Large intestine (tissue), 3 donors: ENCODE measurements around the gene CHMP6. TPM values are rescaled to one million over a fixed set of nuclear protein-coding genes. Genes with fewer than 3 reads are reported as not detected.

Experiments used
- DNase-seq, 2 donors: peaks; one replicate each; pipeline versions ENCODE4 v3.0.0 to v3.0.0-alpha.2; 2013
- H3K27ac ChIP-seq: one replicate; pipeline ENCODE4 v1.5.1; 2013; ENCODE audit warnings: low read length
- H3K27me3 ChIP-seq: 2 replicates; pipeline ENCODE4 v1.6.1; 2013; ENCODE audit warnings: low read length; ENCODE audit not compliant: control insufficient read depth, insufficient read depth
- H3K36me3 ChIP-seq: 2 replicates; pipeline ENCODE4 v1.6.1; 2013; ENCODE audit warnings: low read length; ENCODE audit not compliant: control insufficient read depth, insufficient read depth
- H3K4me1 ChIP-seq: one replicate; pipeline ENCODE4 v1.6.1; 2013; ENCODE audit warnings: low read length; ENCODE audit not compliant: control insufficient read depth, insufficient read depth
- H3K4me3 ChIP-seq: one replicate; pipeline ENCODE4 v1.5.1; 2013; ENCODE audit warnings: low read length
- H3K9me3 ChIP-seq: one replicate; pipeline ENCODE4 v1.6.1; 2013; ENCODE audit warnings: mild to moderate bottlenecking, low read depth, low read length, moderate library complexity; ENCODE audit not compliant: control insufficient read depth
- WGBS: methylation state at CpG from one replicate; pipeline ENCODE4 v1.1.5; 2013; ENCODE audit warnings: low lambda C conversion rate; ENCODE audit not compliant: insufficient coverage; 5-methylcytosine and 5-hydroxymethylcytosine counted together
- polyA plus RNA-seq: library from polyadenylated mRNA; unstranded; fragments of 120-200 nt; gene quantifications from one replicate; pipeline ENCODE4 v1.2.1, GENCODE V29; 2013

The CHMP6 gene
- polyA plus RNA-seq, 1 donor: 20.4 TPM

DNA sequence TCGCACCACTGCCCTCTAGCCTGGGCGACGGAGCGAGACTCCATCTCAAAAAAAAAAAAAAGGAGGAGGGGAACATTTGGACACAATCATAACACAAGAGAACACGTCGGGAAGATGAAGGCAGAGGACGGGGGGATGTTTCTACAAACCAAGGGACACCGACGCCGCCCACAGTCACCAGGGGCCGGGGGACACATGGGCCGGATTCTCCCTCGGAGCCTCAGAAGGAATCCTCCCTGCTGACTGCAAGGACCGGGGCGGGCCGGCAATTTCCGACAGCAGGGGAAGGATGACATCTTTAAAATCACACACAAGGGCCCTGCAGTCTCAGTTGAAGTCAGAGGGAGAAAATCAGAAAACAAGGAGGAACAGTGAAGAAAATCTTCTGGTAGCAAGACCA is 8.1 kb upstream of the CHMP6 start:
- no peak overlapping the region for H3K4me3 ChIP-seq
- WGBS: no CpG with 5 or more reads among the region's 17 CpGs

GRCh38 chr17:80984749-80985148 is 6.9 kb upstream of the CHMP6 start:
- no peak for DNase-seq
- H3K4me1 ChIP-seq: peaks cover 11% of the 10 kb centered on the region
- H3K36me3 ChIP-seq: no peaks in the 10 kb centered on the region
- peaks cover 29% of the 10 kb centered on the region for H3K27me3 ChIP-seq
- no peak overlapping the region for H3K27ac ChIP-seq
- WGBS: no CpG with 5 or more reads among the region's 7 CpGs
- H3K9me3 ChIP-seq: no peaks in the 10 kb centered on the region
- H3K4me3 ChIP-seq: no peak overlapping the region

More for the DNA sequence above, 8.1 kb upstream of the CHMP6 start:
- Histone ChIP-seq H3K36me3 (no peaks in the 10 kb centered on the region), H3K9me3 (no peaks in the 10 kb centered on the region), H3K4me1 (peaks cover 3% of the 10 kb centered on the region), H3K27ac (no peak overlapping the region), H3K27me3 (peaks cover 29% of the 10 kb centered on the region)
- DNase-seq: no peak

- H3K9me3 ChIP-seq: no peaks in the 10 kb centered on the region
- no peak overlapping the region for H3K4me3 ChIP-seq
- no peak for DNase-seq
- no peaks in the 10 kb centered on the region for H3K36me3 ChIP-seq
- H3K27me3 ChIP-seq: peaks cover 20% of the 10 kb centered on the region
- H3K4me1 ChIP-seq: peaks cover 8% of the 10 kb centered on the region
- no CpG with 5 or more reads among the region's 7 CpGs for WGBS
- H3K27ac ChIP-seq: no peak overlapping the region
Observed at GRCh38 chr17:80986046-80986445, 5.6 kb upstream of the CHMP6 start.

DNA sequence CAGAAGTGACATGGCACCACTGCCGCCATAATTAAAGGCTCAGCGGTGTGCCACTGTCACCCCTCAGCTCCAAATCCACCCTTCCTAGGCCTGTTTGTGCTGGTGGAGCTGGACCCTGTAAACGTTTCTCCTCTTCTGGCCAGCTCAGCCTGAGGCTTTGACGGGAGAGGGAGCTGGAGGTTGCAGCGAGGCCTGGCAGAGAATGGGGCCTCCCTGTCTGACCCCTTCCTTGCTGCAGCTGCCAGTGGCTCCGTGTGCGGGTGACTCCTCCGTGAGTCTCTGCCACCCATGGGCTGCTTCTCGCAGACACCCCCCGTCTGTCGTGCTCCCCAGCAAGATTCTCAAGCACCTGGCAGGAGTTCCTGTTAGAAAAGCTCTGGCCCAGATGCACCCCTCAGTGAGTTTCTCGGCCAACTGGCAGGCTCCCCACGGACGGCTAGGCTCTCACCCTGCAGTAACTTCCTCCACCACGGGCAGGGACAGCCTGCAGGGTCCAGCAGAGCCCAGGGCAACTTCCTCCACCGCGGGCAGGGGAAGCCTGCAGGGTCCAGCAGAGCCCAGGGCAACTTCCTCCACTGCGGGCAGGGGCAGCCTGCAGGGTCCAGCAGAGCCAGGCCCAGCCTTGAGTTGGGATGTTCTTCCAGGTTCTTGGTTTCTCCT is 4.7 kb upstream of the CHMP6 start:
- H3K4me3 ChIP-seq: no peak overlapping the region
- WGBS: no CpG with 5 or more reads among the region's 18 CpGs
- no peak for DNase-seq
- H3K27me3 ChIP-seq: peaks cover 14% of the 10 kb centered on the region
- peaks cover 12% of the 10 kb centered on the region for H3K4me1 ChIP-seq
- no peaks in the 10 kb centered on the region for H3K36me3 ChIP-seq
- no peak overlapping the region for H3K27ac ChIP-seq
- no peaks in the 10 kb centered on the region for H3K9me3 ChIP-seq

DNA sequence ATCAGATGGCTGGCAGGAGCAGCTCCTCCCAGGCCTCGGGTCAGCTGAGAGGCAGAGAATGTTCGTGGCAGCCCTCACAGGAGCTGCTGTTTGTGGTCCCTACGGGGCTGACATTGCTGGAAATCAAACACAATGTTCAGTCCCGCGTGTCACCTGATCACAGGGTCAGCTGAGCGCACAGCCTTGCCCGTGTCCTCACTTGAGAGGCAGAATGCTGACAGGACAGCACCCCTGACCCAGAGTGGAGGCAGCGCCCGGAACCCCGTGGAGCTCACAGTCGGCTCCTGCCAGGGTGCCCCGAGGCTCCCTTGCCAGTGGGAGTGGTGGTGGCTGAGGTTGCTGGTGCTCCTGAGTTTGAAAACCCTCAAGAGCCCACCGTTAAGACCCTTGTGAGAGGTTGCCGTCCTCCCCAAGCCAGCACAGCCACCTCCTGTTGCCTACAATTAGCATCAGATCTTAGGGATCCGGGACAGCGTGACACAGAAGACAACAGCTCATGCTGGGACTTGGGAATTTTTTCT is 3.6 kb upstream of the CHMP6 start:
- Histone ChIP-seq H3K27ac (no peak overlapping the region), H3K36me3 (no peaks in the 10 kb centered on the region)

GRCh38 chr17:80989586-80989913 is 2.1 kb upstream of the CHMP6 start:
- H3K4me3 ChIP-seq: no peak overlapping the region
- H3K4me1 ChIP-seq: peaks cover 23% of the 10 kb centered on the region
- H3K27ac ChIP-seq: no peak overlapping the region
- WGBS: no CpG with 5 or more reads among the region's 11 CpGs
- no peaks in the 10 kb centered on the region for H3K9me3 ChIP-seq
- peaks cover 5% of the 10 kb centered on the region for H3K27me3 ChIP-seq
- no peak for DNase-seq
- no peaks in the 10 kb centered on the region for H3K36me3 ChIP-seq

More for the DNA sequence above, 3.6 kb upstream of the CHMP6 start:
- H3K9me3 ChIP-seq: no peaks in the 10 kb centered on the region
- peaks cover 17% of the 10 kb centered on the region for H3K4me1 ChIP-seq
- no CpG with 5 or more reads among the region's 16 CpGs for WGBS
- DNase-seq: no peak
- no peak overlapping the region for H3K4me3 ChIP-seq
- peaks cover 7% of the 10 kb centered on the region for H3K27me3 ChIP-seq

DNA sequence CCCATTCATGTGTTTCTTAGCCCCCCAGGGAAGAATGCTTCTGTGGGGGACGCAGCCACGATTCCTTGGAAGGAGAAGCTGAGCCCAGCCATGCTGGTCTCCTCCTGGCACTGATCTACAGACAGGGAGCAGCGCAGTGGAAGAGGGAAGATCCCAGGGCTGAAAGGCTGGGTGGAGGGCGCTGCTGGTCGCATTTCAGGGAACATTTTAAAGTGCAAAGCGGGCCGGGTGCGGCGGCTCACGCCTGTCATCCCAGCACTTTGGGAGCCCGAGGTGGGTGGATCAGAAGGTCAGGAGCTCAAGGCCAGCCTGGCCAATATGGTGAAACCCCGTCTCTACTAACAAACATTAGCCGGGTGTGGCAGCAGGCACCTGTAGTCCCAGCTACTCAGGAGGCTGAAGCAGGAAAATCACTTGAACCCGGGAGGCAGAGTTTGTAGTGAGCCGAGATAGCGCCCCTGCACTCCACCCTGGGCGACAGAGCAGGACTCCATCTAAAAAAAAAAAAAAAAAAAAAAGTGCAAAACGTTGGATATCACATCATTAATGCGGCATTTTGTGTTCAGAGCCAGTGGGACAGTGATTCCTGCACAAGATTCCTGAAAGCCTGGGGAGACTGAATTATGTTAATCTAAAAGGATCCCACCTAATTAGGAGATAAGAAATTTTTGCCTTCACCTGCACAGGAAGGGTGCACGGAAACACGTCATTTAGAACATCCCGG is 558 bp upstream of the CHMP6 start:
- no peaks in the 10 kb centered on the region for H3K9me3 ChIP-seq
- peaks cover 23% of the 10 kb centered on the region for H3K4me1 ChIP-seq
- no peak for DNase-seq
- peak overlapping the region; percentile 80 for H3K4me3 ChIP-seq
- H3K36me3 ChIP-seq: peaks cover 12% of the 10 kb centered on the region
- WGBS: no CpG with 5 or more reads among the region's 22 CpGs
- no peak overlapping the region for H3K27ac ChIP-seq
- peaks cover 5% of the 10 kb centered on the region for H3K27me3 ChIP-seq

DNA sequence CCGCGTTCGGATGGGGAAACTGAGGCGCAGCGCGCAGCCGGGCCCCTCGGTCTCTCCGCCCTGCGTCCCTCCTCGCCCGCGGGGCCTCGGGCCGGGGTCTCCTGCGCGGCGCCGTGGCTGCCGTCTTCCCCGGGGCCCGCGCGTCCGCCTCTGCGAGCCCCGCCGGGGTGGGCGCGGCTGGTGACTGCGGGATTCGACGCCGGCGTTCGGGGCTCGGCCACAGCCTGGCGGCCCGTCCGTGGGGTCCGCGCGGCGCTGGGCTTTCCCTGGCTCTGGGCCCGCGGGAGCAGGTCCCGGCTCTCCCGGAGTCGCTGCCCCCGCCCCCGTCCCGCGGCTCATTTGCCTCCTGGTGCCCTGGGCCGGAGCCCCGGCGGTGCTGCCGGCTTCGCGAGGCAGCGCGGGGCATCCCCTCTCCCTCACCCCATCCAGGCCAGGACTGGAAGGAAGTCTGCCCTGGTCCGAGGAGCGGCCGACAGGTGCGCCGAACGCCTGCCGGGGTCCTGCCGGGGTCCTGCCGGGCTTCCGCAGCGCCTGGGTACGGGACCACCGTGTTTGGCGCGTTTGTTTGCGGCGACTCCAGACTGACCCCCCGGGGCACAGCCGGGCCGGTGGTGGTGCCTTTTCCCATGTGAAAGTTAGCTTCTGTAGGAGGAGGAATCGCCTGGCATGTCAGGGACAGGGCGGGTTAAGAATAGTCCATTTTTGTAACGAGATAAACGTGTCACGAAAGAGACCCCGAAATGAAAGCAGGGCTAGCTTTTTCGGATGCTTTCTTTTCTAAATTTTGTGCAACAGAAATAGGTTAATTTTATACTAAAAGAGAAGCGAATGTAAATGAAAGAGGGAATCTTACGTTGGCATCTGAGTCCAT is 671 bp downstream of the CHMP6 start:
- 80% methylated on average over 2 of the region's 90 CpGs for WGBS
- no peak for DNase-seq

GRCh38 chr17:80992948-80993624 is 1.4 kb downstream of the CHMP6 start:
- peaks cover 23% of the 10 kb centered on the region for H3K4me1 ChIP-seq
- no peak overlapping the region for H3K27ac ChIP-seq

More for the DNA sequence above, 671 bp downstream of the CHMP6 start:
- Histone ChIP-seq H3K27me3 (peaks cover 5% of the 10 kb centered on the region), H3K9me3 (no peaks in the 10 kb centered on the region), H3K36me3 (peaks cover 24% of the 10 kb centered on the region), H3K4me1 (peaks cover 23% of the 10 kb centered on the region), H3K4me3 (peak overlapping the region; percentile 80), H3K27ac (no peak overlapping the region)

GRCh38 chr17:80995131-80995530 is 3.5 kb downstream of the CHMP6 start:
- Histone ChIP-seq H3K36me3 (peaks cover 52% of the 10 kb centered on the region), H3K9me3 (no peaks in the 10 kb centered on the region)

More at GRCh38 chr17:80992948-80993624, 1.4 kb downstream of the CHMP6 start:
- DNase-seq: no peak
- H3K36me3 ChIP-seq: peaks cover 32% of the 10 kb centered on the region
- H3K27me3 ChIP-seq: peaks cover under 1% of the 10 kb centered on the region
- H3K4me3 ChIP-seq: peak overlapping the region; percentile 80
- no peaks in the 10 kb centered on the region for H3K9me3 ChIP-seq
- no CpG with 5 or more reads among the region's 18 CpGs for WGBS

More at GRCh38 chr17:80995131-80995530, 3.5 kb downstream of the CHMP6 start:
- H3K4me1 ChIP-seq: peaks cover 15% of the 10 kb centered on the region
- H3K27me3 ChIP-seq: no peaks in the 10 kb centered on the region
- H3K4me3 ChIP-seq: no peak overlapping the region
- DNase-seq: no peak
- no CpG with 5 or more reads among the region's 13 CpGs for WGBS
- no peak overlapping the region for H3K27ac ChIP-seq
